Colon (tissue), 2 donors: ENCODE results near the gene MYOCD.
"Not testable (repeated sequence)": the region's sequence is repeated elsewhere in the genome, so short reads cannot be mapped to it uniquely, and the experiment has no call there.

Experiments
- FAIRE-seq: peaks from 2 replicates; lab custom pipeline; 2012; peaks lifted over from hg19 to GRCh38; lab: Jason Lieb, UNC
- donor health status: control.
- donor health status: control.

MYOCD gene

GRCh38 chr17:12665263-12666210 lies at the start of gene MYOCD:
Gene MYOCD (plus strand): TSS chr17:12665890. CDS start chr17:12666189, 299 bp downstream.
- FAIRE-seq: no peak

DNA sequence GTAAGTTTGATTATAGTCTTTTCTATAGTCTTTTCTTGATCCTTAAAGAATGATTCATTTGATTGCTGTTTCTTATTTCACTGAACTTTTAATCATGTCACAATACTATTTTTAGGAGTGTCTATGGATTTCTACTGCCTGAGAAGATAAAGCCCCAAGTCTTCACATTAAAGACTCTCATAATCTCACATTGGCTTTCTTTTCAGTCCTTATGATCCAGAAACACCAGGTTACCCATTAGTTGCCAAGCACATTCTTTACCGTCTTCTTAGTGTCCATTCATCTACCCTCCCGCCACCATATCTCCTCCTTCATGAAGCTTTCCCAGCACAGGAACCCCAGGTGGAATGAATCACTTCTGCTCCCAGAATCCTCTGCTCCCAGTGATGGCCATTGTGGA lies 49.5 kb upstream of the MYOCD start:
- FAIRE-seq: no peak

DNA sequence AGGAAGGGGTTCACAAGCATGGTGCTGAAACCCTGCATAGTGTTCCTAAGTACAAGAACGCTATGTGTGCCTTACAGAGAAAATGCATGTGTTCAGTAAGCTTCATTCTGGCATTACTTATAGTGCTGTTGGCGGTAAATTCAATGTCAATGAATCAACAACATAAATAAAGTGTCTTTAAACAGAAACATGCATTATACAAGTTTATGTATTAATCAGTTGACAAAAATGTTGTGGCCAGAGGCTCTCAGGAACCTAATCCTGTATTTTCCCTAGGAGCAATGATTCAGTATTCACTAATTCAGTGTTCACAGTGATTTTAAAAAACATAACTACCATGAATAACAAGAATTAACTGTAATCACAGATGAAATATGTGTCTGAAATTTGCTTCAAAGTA lies 47.1 kb upstream of the MYOCD start:
- FAIRE-seq: no peak

- FAIRE-seq: no peak
Measured at GRCh38 chr17:12619459-12620199, 46.1 kb upstream of the MYOCD start.

GRCh38 chr17:12620200-12620720 lies 45.4 kb upstream of the MYOCD start:
- no peak for FAIRE-seq

DNA sequence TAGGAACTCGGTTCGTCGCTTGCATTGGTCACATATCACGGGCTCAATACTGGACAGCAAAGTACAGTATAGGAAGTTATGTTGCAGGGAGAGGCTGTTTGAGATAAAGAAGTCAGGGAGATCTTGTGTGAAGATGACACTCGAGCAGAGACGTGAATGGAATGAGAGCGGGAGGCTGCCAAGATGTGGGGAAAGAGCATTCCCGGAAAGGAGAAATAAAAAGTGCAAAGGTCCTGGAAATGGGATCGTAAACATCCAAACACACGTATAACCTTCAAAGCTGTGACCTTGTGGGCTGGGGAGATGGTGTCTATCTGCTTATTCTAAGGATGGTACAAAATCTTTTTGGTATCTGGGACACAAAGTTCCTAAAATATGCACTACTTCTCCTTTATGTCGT lies 43.0 kb upstream of the MYOCD start:
- FAIRE-seq: no peak

- no peak for FAIRE-seq
Measured at GRCh38 chr17:12623220-12623848, 42.4 kb upstream of the MYOCD start.

DNA sequence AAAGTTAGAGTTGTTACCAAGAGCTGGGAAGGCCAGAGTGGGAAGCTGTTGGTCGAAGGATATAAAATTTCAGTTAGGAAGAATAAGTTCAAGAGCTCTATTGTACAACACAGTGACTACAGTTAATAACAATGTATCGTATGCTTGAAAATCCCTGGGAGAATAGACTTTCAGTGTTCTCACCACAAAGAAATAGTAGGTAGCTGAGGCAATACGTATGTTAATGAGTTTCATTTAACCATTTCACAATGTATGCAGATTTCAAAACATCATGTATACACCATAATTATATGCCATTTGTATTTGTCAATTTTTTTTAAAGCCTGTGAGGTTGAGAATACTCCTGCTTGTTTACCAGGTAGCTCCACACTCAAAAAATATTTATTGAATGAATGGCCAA lies 41.5 kb upstream of the MYOCD start:
- no peak for FAIRE-seq

DNA sequence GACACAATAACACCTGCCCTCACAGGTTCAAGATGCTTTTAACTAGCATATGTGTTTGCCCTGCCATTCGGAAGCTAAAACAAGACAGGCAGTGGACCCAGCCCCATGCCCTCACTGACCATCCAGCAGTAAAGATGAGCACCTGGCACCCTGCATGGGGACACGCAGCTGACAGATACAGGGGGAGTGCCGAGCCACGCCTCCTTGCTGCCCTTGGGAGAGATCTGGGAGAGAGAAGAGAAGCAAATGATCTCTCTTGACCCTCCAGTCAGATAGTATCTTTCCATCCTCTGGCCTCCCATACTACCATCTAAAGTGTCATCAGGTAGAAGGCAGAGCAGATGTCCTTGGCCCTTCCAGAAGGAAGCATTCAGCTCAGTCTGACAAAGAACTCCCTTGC lies 40.6 kb upstream of the MYOCD start:
- no peak for FAIRE-seq

DNA sequence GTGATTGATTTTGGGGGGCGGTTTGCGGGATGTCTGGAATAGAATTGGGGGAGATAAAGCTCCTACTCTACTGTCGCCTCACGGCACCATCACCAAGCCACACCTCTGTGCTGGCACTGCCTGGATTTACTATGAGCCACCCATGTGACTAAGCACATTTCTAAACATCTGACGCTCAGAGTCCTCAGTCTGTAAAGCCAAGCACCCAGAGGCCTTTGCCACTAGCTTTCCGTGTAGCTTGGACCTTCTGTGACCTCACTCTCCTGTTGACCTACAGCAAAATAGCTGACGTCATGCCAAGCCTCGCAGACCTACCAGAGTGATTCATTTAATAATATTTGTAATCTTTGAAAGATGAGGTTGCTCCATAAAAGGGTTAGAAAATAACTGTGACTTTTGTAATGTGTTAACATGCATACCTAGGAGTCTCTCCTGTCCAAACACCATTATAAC lies 38.5 kb upstream of the MYOCD start:
- no peak for FAIRE-seq

DNA sequence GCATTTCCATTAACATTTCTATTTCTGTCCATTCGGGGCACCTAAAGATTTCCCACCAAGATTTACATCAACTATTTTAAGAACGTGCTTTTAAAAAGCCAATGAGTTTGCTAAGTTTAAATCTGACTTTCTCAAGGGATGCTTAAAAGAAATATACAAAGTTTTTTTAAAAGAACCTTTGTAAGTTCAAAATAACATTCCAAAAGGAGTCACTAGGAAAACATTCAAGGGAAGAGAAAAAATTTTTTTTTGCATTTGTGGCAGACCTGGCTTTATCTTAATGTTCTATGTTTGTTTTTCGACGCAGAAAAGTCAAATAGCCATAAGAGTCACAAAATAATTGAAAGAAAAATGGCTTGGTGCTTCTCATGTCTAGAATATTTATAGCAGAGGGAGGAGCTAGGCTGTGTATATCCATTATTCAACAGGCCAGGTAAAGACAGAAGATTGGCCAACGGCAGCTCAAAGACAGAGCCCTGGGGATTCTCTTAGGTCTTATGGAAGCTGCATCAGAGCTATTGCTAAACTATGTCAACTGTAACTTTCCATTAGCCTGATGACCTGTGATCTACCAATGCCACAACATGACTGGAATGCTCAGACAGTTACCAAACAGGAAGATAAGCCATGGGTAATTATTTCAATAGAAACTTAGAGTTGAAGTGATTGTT lies 37.8 kb upstream of the MYOCD start:
- FAIRE-seq: no peak

- FAIRE-seq: no peak
Measured at GRCh38 chr17:12631076-12631475, 34.6 kb upstream of the MYOCD start.

DNA sequence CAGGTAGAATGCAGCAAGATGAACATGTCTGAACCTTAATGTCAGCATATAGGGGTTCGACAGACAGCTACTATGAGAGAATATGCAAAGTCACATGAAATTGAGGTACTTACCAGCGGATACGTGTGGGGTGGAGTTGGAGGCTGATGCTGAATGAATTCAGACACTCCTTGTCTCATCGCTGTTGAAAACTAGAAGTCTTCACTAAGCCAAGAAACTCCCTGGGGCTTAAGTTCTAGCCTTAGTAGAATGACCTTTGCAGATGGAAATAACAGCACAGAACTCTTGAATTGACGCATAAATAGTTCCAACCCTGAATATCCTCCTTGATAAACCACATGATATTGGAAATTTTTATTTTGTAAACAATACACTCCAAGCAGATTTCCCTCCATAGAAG lies 32.9 kb upstream of the MYOCD start:
- FAIRE-seq: no peak

GRCh38 chr17:12634789-12635414 lies 30.8 kb upstream of the MYOCD start:
- FAIRE-seq: no peak

DNA sequence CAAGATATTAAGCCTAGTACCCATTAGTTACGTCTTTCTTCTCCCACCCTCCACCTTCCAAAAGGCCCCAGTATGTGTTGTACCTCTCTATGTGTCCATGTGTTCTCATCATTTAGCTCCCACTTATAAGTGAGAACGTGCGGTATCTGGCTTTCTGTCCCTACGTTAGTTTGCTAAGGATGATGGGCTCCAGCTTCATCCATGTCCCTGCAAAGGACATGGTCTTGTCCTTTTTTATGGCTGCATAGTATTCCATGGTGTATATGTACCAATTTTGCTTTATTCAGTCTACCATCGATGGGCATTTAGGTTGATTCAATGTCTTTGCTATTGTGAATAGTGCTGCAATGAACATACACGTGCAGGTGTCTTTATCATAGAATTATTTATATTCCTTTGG lies 29.7 kb upstream of the MYOCD start:
- FAIRE-seq: not testable (repeated sequence)

DNA sequence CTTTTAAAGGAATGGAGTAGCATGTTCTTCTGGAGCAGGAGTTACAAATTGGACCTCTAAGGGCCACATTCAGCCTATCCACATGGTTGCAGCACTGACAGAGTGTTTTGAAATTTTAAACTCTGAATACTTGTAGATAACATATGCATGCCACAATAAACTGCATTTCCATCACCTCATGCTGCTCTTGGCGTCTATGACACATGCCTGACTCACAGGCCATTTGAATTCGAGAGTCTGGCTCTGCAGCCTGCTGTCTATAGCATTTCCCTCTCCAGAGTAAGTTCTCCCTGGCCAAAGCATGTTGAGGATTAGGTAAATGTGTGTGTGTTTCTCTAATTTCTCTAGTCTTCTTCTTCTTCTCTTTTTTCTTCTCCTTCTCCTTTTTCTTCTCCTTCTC lies 28.7 kb upstream of the MYOCD start:
- FAIRE-seq: no peak

DNA sequence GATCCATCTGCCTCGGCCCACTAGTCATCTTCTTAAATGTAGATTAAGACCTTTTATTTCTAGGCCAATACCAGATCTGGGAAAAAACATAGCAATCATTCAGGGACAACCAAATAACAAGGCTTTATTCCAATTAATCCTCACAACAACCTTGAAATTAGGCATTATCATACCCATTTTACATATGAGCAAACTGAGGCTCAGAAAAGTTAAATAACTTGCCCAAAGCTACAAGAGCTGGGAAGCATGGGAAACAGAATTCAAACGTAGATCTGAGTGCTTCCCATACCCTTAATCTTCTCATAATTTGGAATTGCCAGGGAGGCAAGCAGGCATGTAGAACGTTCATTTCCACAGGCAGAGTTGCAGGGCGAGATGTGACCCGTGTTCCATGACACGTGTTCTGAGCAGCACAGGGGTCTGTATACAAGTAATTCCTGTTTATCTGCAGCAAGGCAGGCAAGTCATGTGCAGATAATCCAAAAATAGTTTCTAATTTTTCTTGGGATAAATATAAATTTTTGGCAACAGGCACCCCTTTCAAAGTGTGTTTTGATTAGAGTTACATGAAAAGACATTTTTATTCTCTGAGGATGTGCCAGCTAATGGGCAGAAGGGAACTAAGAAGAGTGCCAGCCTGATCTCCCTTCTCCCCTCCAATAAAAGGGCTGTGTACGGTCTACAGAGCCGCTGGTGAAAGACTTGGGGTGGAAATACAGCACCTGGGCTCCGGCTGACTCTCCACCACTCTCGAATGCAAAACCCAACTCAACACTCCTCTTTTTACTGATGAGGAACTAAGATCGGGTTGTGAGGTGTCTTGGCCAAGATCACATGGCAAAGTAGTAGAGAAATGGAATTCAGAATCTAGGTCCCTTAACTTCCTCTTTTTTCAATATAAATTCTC lies 27.7 kb upstream of the MYOCD start:
- no peak for FAIRE-seq

- FAIRE-seq: no peak
Measured at GRCh38 chr17:12640364-12640763, 25.3 kb upstream of the MYOCD start.

GRCh38 chr17:12641084-12641483 lies 24.6 kb upstream of the MYOCD start:
- FAIRE-seq: no peak

DNA sequence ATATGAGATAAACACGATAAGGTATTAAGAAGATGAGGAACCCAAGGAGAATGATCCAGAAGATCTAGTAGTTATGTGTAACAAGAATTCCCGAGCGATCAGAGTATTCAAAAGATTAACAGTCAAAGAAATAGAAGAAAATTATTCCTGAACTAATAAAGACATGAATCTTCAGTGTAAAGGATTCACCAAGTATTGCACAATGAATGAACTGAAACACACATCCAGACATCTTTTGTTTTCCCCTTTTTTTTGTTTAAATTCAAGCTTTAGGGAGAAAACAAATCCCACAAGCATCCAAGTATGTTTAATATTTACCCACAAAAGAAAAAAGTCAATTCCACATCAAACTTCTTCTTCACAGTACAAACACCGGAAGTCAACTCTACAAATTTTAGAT lies 23.7 kb upstream of the MYOCD start:
- FAIRE-seq: no peak
